PC-9 (cell line): Measurements from ENCODE around the gene SNRNP40. TPM values are rescaled to one million over a fixed set of nuclear protein-coding genes. Genes with fewer than 3 reads are reported as not detected.

Source experiments
- BruUV-seq: library from RNA; stranded (reverse); fragments of 400-500 nt; replicated peaks from 2 replicates; lab custom pipeline; 2021; lab: Mats Ljungman, UMichigan
- CTCF ChIA-PET: fragments of 300-600 bp; sonication (Branson Sonifier 250); formaldehyde crosslinking; loops from one replicate; lab custom pipeline; 2022; ENCODE audit warnings: antibody characterized with exemption; lab: Charles Lee
- POLR2A ChIA-PET: fragments of 300-600 bp; sonication (Branson Sonifier 250); formaldehyde crosslinking; loops from one replicate; lab custom pipeline; 2022; ENCODE audit warnings: antibody characterized with exemption; ENCODE audit not compliant: unreplicated experiment; lab: Charles Lee
- DNase-seq, 2 experiments: peaks; one replicate each; pipeline versions ENCODE4 v3.0.0 to v3.0.0-alpha.2; 2015 to 2022; ENCODE audit warnings: mixed read lengths in 1 of 2
- H2AFZ ChIP-seq: fragments of 200-600 bp; sonication (generic); 2 replicates; pipeline ENCODE4 v1.8.1; 2017; ENCODE audit warnings: antibody characterized with exemption
- H3F3A ChIP-seq: fragments of 200-600 bp; sonication (generic); 2 replicates; pipeline ENCODE4 v1.8.1; 2017; ENCODE audit warnings: antibody characterized with exemption, mild to moderate bottlenecking, low read depth; ENCODE audit not compliant: insufficient read depth
- H3K27ac ChIP-seq: fragments of 200-600 bp; sonication (generic); 2 replicates; pipeline ENCODE4 v1.6.1; 2016; ENCODE audit warnings: mixed run types
- H3K27me3 ChIP-seq: fragments of 200-600 bp; sonication (generic); 2 replicates; pipeline ENCODE4 v1.6.1; 2016; ENCODE audit warnings: low read depth, mixed run types; ENCODE audit not compliant: insufficient read depth
- H3K36me3 ChIP-seq: fragments of 200-600 bp; sonication (generic); 2 replicates; pipeline ENCODE4 v1.6.1; 2016; ENCODE audit warnings: low read depth, mixed run types
- H3K4me1 ChIP-seq: fragments of 200-600 bp; sonication (generic); replicated peaks from 2 replicates; pipeline ENCODE4 v1.6.1; 2016; ENCODE audit warnings: mixed run types; ENCODE audit not compliant: insufficient read depth
- H3K4me2 ChIP-seq: fragments of 200-600 bp; sonication (generic); 2 replicates; pipeline ENCODE4 v1.6.1; 2017; ENCODE audit warnings: mixed run types
- H3K4me3 ChIP-seq: fragments of 200-600 bp; sonication (generic); 2 replicates; pipeline ENCODE4 v1.6.1; 2016; ENCODE audit warnings: mixed run types
- H3K79me2 ChIP-seq: fragments of 200-600 bp; sonication (generic); 2 replicates; pipeline ENCODE4 v1.6.1; 2017; ENCODE audit warnings: low read depth, mixed run types
- H3K9me2 ChIP-seq: fragments of 200-600 bp; sonication (generic); 2 replicates; pipeline ENCODE4 v1.8.1; 2017; ENCODE audit warnings: mild to moderate bottlenecking; ENCODE audit not compliant: insufficient read depth
- H3K9me3 ChIP-seq: fragments of 200-600 bp; sonication (generic); 2 replicates; pipeline ENCODE4 v1.8.1; 2016; ENCODE audit warnings: low read depth; ENCODE audit not compliant: insufficient read depth
- H4K20me1 ChIP-seq: fragments of 200-600 bp; sonication (generic); 2 replicates; pipeline ENCODE4 v1.8.1; 2017; ENCODE audit not compliant: insufficient read depth
- EZH2 ChIP-seq: fragments of 200-600 bp; sonication (generic); IDR thresholded peaks from 2 replicates; pipeline ENCODE4 v1.8.0; 2017; ENCODE audit warnings: antibody characterized with exemption, low read depth
- intact Hi-C: fragments of 100-400 bp; cut with micrococcal nuclease; formaldehyde crosslinking; loops from one replicate; pipeline ENCODE4 v1.10.0; 2022; ENCODE audit not compliant: unreplicated experiment
- total RNA-seq: library from RNA; stranded (reverse); gene quantifications from 2 replicates; pipeline ENCODE4 v1.2.3, GENCODE V29; 2021
- TF ChIP-seq, protein P1 (sequence below): fragments of 200-600 bp; sonication (generic); conservative IDR thresholded peaks from 2 replicates; pipeline ENCODE4 v1.6.1; 2017; ENCODE audit warnings: mixed run types, antibody characterized with exemption, mild to moderate bottlenecking, moderate library complexity

Gene SNRNP40
- total RNA-seq, 1 experiment from 2014 or later, result 59.5 TPM

DNA sequence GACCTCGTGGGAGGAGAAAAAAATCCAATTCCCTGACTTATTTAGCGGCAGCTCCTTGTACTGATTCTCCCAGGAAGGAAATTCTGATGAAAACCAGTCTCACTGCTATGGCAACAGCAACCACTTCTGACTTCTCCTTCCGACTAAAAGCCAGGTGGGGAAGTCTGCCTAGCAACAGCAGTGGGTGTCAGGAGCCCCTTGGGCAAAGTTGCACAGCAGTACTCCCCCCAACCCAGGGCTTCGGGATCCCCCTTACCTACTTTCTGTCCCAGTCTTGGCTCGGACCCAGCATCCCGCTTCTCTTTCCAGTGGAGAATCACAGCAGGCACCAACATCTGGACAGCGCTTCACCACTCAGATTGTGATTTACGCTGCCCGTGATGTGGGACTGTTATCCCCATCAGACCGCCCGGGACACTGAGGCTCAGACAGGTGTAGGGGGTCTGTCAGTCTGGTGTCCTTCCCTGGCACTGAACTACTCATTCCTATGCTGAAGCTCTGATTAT lies 81.5 kb downstream of the SNRNP40 start:
- Histone ChIP-seq H2AFZ (no peak overlapping the region), H3K36me3 (no peaks in the 10 kb centered on the region), H3K4me2 (no peak overlapping the region), H3F3A (no peaks in the 10 kb centered on the region), H4K20me1 (no peaks in the 10 kb centered on the region), H3K27ac (no peak overlapping the region), H3K27me3 (0 out of 2 replicates have a peak, but pooled peaks cover 4% of the 10 kb centered on the region), H3K9me2 (no peaks in the 10 kb centered on the region), H3K4me1 (no peaks in the 10 kb centered on the region), H3K79me2 (no peaks in the 10 kb centered on the region), H3K9me3 (no peaks in the 10 kb centered on the region), H3K4me3 (no peak overlapping the region)
- POLR2A ChIA-PET, result no interaction called here
- intact Hi-C loops, result no loop called here
- CTCF ChIA-PET, result no interaction called here
- no TSS peak for BruUV-seq
- TF ChIP-seq, protein P1, sequence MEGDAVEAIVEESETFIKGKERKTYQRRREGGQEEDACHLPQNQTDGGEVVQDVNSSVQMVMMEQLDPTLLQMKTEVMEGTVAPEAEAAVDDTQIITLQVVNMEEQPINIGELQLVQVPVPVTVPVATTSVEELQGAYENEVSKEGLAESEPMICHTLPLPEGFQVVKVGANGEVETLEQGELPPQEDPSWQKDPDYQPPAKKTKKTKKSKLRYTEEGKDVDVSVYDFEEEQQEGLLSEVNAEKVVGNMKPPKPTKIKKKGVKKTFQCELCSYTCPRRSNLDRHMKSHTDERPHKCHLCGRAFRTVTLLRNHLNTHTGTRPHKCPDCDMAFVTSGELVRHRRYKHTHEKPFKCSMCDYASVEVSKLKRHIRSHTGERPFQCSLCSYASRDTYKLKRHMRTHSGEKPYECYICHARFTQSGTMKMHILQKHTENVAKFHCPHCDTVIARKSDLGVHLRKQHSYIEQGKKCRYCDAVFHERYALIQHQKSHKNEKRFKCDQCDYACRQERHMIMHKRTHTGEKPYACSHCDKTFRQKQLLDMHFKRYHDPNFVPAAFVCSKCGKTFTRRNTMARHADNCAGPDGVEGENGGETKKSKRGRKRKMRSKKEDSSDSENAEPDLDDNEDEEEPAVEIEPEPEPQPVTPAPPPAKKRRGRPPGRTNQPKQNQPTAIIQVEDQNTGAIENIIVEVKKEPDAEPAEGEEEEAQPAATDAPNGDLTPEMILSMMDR, result no peak
- TF ChIP-seq EZH2, result no peak
- no peak for DNase-seq

DNA sequence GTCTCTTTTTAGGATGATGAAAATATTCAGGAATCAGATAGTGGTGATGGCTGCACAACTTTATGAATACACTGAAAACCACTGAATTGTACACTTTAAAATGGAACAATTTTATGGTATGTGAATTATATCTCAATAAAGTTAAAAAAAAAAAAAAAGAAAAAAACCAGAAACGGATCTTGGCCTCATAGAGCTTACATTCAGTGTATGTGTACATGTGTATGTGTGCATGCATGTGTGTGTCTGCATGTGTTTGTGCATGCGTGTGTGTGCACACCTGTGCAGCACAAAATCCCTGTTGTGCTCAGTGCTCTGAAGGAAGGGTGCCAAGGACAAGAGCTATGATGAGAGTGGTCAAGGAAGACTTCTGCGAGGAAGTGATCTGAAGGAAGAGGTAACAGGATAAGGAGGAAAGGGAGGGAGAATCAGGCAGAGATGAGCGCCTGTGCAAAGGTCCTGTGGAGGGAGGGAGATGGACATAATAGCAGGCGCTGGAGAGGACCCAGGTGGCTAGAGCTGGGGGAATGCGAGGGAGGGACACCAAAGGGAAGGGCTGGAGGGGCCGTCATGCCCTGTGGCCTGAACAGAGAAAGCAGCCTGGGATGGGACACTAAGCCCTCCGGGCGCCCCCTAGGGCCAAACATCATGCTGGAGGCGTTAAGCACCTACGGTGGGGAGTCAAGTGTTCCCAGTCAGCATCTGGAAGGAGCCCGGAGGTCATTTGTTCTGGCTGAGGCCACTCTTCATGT lies 82.1 kb downstream of the SNRNP40 start:
- no peak overlapping the region for H3K27ac ChIP-seq
- TF ChIP-seq, protein P1, result no peak
- no peak for TF ChIP-seq EZH2
- H2AFZ ChIP-seq, result no peak overlapping the region
- ChIA-PET POLR2A (no interaction called here), CTCF (no interaction called here)
- no peaks in the 10 kb centered on the region for H3F3A ChIP-seq
- H3K79me2 ChIP-seq, result no peaks in the 10 kb centered on the region
- no peak overlapping the region for H3K4me2 ChIP-seq
- 0 out of 2 replicates have a peak, but pooled peaks cover 4% of the 10 kb centered on the region for H3K27me3 ChIP-seq
- DNase-seq, result no peak
- no peaks in the 10 kb centered on the region for H3K9me2 ChIP-seq
- no peaks in the 10 kb centered on the region for H3K36me3 ChIP-seq
- no peak overlapping the region for H3K4me3 ChIP-seq
- no peaks in the 10 kb centered on the region for H3K9me3 ChIP-seq
- intact Hi-C loops, result no loop called here
- H4K20me1 ChIP-seq, result no peaks in the 10 kb centered on the region
- no peaks in the 10 kb centered on the region for H3K4me1 ChIP-seq
- BruUV-seq, result no TSS peak

Other genes starting within 250 kb of the SNRNP40 start
- 99.2 and 117 TPM in 2 replicates for gene PUM1, start 231.1 kb downstream of the SNRNP40 start, total RNA-seq
- gene NKAIN1, start 56.9 kb downstream of the SNRNP40 start, total RNA-seq, result 0.96 TPM in 1 of 2 replicates, not detected in the other
- 25.8 and 26.8 TPM in 2 replicates for gene ZCCHC17, start 244 bp upstream of the SNRNP40 start, total RNA-seq
- not detected in 2 replicates for gene FABP3, start 76.3 kb upstream of the SNRNP40 start, total RNA-seq
- 36.0 and 44.0 TPM in 2 replicates for gene SERINC2, start 116.4 kb upstream of the SNRNP40 start, total RNA-seq